ENCODE measurements around the gene CGB5. TPM values are rescaled to one million over a fixed set of nuclear protein-coding genes. Genes with fewer than 3 reads are reported as not detected.
A peak's percentile ranks its signal among the peaks of the same experiment; 100 is the strongest.

CGB5 gene
- total and polyA plus RNA-seq, 9 of the 15 experiments (the other 6 are each of a cell fraction or from before 2014, with no cell fraction given): not detected

DNA sequence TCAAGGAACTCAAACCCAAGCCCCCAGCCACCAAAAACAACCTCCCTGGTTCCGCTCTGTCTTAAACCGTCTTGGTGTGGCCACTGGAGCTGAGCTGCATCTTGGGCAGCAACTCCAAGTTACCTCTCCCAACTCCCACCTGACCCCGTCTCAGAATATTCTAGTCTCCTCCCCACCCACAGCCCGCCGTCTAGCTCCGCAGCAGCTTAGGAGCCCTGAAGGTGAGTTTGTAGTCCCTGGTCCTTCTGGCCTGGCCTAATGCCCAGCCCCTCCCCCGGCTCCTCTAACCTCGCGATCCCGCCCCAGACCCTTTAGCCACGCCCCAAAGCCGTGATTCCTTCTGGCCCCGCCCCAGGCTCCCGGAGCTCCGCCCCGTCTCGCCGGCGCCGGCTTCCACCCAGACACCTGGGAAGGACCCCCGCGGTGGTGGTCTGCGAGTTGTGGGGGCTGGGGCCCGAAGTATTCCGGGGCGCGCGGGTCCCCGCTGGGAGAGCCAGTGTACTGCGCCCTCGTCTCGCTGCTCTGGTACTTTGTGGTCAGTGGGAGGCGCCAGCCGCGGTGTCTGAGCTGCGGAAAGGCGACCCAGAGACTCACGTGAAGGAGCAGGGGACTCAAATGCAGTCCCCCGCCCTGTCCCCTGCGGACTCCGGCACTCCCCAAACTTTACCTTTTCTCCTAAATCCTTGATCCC is 24.3 kb upstream of the CGB5 start:
- H3K79me2 ChIP-seq (ENCODE audit: control insufficient read depth, insufficient read depth, low read length): no peaks in the 10 kb centered on the region
- peaks cover 7% of the 10 kb centered on the region for H3K9me1 ChIP-seq (ENCODE audit: control insufficient read depth, insufficient read depth, low read length)
- 4% methylated on average over 30 of the region's 41 CpGs for WGBS (ENCODE audit: insufficient coverage, low coverage, missing lambda C conversion rate)
- H3K27ac ChIP-seq (ENCODE audit: extremely low read depth, low read depth, low read length): no peak overlapping the region
- ChIA-PET POLR2A (interaction anchor here (0.6 to 1.6 kb wide), 9 partner anchors 9 to 655 kb away, joined by 3 to 5 read pairs (median 3); partner anchors contain the start of gene CGB2), CTCF (ENCODE audit: low intra/inter-chr PET ratio) (interaction anchor here (0.6 kb wide), 1 partner anchor 54 kb away, joined by 5 read pairs; no protein-coding TSS in a partner anchor)
- FAIRE-seq (peak; percentile 75), DNase-seq (ENCODE audit: extremely low read depth in 1 of 4, low spot score in 3 of 4) (peak; percentile 91 to 93 (median 91)), ATAC-seq (peak; percentile 87)
- in situ Hi-C loops (cut with MboI) (no loop called here), intact Hi-C loops (cut with micrococcal nuclease) (no loop called here)
- no peaks in the 10 kb centered on the region for H3K9me3 ChIP-seq (replicated peaks; ENCODE audit: control insufficient read depth, insufficient read depth, low read depth, low read length)
- peaks cover 23% of the 10 kb centered on the region; the same call in 2 of the 3 replicates for H3K36me3 ChIP-seq (ENCODE audit: control insufficient read depth, insufficient read depth, low read length)
- H3K27me3 ChIP-seq (ENCODE audit: control insufficient read depth in 2 of 2, insufficient read depth in 2 of 2, low read length in 2 of 2): no peaks in the 10 kb centered on the region
- peaks cover 21 to 59% of the 10 kb centered on the region in 2 experiments; a peak in 4 of 5 replicates for H3K4me1 ChIP-seq (replicated peaks in 1 of 2; ENCODE audit: control insufficient read depth in 2 of 2, insufficient read depth in 2 of 2, low read length in 2 of 2)
- H2AFZ ChIP-seq (ENCODE audit: low read depth, low read length): peak overlapping the region; percentile 62; the same call in 1 of the 2 replicates
- peak overlapping the region; percentile 41 for H3K4me3 ChIP-seq
- peaks cover 12% of the 10 kb centered on the region; the same call in 1 of the 2 replicates for H4K20me1 ChIP-seq (replicated peaks; ENCODE audit: control insufficient read depth, insufficient read depth, low read length)
- H3K9ac ChIP-seq (ENCODE audit: insufficient read depth in 1 of 2, low read depth in 2 of 2, low read length in 2 of 2): peak overlapping the region in 1 of 2 experiments; percentile 88; a peak in 2 of 4 replicates
- H3K4me2 ChIP-seq (ENCODE audit: insufficient read depth, low read length): peak overlapping the region; percentile 76
- BruUV-seq (replicated peaks): no TSS peak
- TF ChIP-seq, protein P1, sequence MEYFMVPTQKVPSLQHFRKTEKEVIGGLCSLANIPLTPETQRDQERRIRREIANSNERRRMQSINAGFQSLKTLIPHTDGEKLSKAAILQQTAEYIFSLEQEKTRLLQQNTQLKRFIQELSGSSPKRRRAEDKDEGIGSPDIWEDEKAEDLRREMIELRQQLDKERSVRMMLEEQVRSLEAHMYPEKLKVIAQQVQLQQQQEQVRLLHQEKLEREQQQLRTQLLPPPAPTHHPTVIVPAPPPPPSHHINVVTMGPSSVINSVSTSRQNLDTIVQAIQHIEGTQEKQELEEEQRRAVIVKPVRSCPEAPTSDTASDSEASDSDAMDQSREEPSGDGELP (CRISPR knock-in tag; IDR thresholded peaks at IDR 0.05; ENCODE audit: borderline replicate concordance): peak; percentile 21; the same call in 1 of the 2 replicates
- no peak for TF ChIP-seq TCF7L2 (IDR thresholded peaks at IDR 0.05; ENCODE audit: low read depth, low read length)
- TF ChIP-seq SMAD4 (CRISPR knock-in tag; conservative IDR thresholded peaks at IDR 0.05): peak; percentile 82
- no peak for TF ChIP-seq FUS (optimal IDR thresholded peaks at IDR 0.05; ENCODE audit: low read depth, low read length)
- TF ChIP-seq E2F3 (CRISPR knock-in tag; IDR thresholded peaks at IDR 0.05): no peak
- TF ChIP-seq CTCF (IDR thresholded peaks at IDR 0.05 in 2 of 3, conservative IDR thresholded peaks at IDR 0.05 in 1 of 3; ENCODE audit: insufficient read depth in 2 of 3, low read depth in 1 of 3, low read length in 3 of 3): peak; percentile 28 to 81 (median 41); a peak in 5 of 6 replicates
- no peak for TF ChIP-seq SAP30 (IDR thresholded peaks at IDR 0.05; ENCODE audit: borderline replicate concordance, insufficient read depth, low read depth, low read length, poor library complexity, severe bottlenecking)
- no peak for TF ChIP-seq NFYB (IDR thresholded peaks at IDR 0.05; ENCODE audit: extremely low read depth, insufficient read length)
- TF ChIP-seq MAZ (CRISPR knock-in tag; conservative IDR thresholded peaks at IDR 0.05 in 1 of 2, IDR thresholded peaks at IDR 0.05 in 1 of 2): 0 out of 4 replicates have a peak, but pooled peaks of 1 of the 2 experiments have one; percentile 15
- TF ChIP-seq GMEB1 (CRISPR knock-in tag; IDR thresholded peaks at IDR 0.05): no peak
- TF ChIP-seq ETV5 (CRISPR knock-in tag; IDR thresholded peaks at IDR 0.05; ENCODE audit: low read depth): no peak
- TF ChIP-seq POLR2A (conservative IDR thresholded peaks at IDR 0.05): 0 out of 2 replicates have a peak, but pooled peaks have one; percentile 37
- TF ChIP-seq HMGN3 (IDR thresholded peaks at IDR 0.05; ENCODE audit: borderline replicate concordance, extremely low read depth, insufficient read length, low read depth, low read length): peak; percentile 28
- TF ChIP-seq, protein P2, sequence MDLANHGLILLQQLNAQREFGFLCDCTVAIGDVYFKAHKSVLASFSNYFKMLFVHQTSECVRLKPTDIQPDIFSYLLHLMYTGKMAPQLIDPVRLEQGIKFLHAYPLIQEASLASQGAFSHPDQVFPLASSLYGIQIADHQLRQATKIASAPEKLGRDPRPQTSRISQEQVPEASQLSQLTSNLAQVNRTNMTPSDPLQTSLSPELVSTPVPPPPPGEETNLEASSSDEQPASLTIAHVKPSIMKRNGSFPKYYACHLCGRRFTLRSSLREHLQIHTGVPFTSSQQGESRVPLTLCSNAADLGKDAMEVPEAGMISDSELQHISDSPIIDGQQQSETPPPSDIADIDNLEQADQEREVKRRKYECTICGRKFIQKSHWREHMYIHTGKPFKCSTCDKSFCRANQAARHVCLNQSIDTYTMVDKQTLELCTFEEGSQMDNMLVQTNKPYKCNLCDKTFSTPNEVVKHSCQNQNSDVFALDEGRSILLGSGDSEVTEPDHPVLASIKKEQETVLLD (IDR thresholded peaks at IDR 0.05): no peak

All from K562 (cell line).